ENCODE results near the gene TRAF2. TPM values are rescaled to one million over a fixed set of nuclear protein-coding genes. Genes with fewer than 3 reads are reported as not detected.

The TRAF2 gene
- total and polyA plus RNA-seq, 2 donors (not counting 3 experiments of a cell fraction or from before 2014, with no cell fraction given), result 10.9 to 23.1 TPM

DNA sequence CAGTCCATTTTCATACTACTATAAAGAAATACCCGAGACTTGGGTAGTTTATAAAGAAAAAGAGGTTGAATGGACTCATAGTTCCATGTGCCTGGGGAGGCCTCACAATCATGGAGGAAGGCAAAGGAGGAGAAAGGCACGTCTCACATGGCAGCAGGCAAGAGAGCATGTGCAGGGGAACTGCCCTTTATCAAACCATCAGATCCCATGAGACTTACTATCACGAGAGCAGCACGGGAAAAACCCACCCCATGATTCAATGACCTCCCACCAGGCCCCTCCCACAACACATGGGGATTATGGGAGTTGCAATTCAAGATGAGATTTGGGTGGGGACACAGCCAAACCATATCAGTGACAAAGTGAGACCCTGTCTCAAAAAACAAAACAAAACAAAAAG is 19.9 kb downstream of the TRAF2 start:
- no peak for FAIRE-seq
- Histone ChIP-seq H3K4me2 (ENCODE audit: insufficient read depth, low read length) (no peak overlapping the region), H3K36me3 (ENCODE audit: control insufficient read depth in 2 of 2, extremely low read depth in 1 of 2, insufficient read depth in 2 of 2, low read length in 2 of 2) (peaks cover 5 to 33% of the 10 kb centered on the region in 2 experiments), H3K27me3 (ENCODE audit: control insufficient read depth in 2 of 2, insufficient read depth in 2 of 2, low read length in 2 of 2) (no peaks in the 10 kb centered on the region), H3K79me2 (ENCODE audit: control insufficient read depth, insufficient read depth, low read length) (no peaks in the 10 kb centered on the region), H3K4me1 (ENCODE audit: control insufficient read depth, extremely low read depth, insufficient read depth, low read length) (peaks cover 10% of the 10 kb centered on the region), H3K9me1 (replicated peaks; ENCODE audit: control insufficient read depth, extremely low read depth, insufficient read depth, low read length) (no peaks in the 10 kb centered on the region), H3K27ac (ENCODE audit: insufficient read depth, low read depth, low read length) (no peak overlapping the region), H2AFZ (ENCODE audit: low read depth, low read length) (no peak overlapping the region), H3K4me3 (replicated peaks in 1 of 3; ENCODE audit: insufficient read depth in 1 of 3, low read depth in 1 of 3, low read length in 3 of 3) (no peak overlapping the region), H3K9ac (replicated peaks; ENCODE audit: extremely low read depth, insufficient read depth, low read length) (no peak overlapping the region), H4K20me1 (replicated peaks; ENCODE audit: control insufficient read depth, extremely low read depth, insufficient read depth, low read length) (no peaks in the 10 kb centered on the region), H3K9me3 (replicated peaks; ENCODE audit: control insufficient read depth, insufficient read depth, low read length) (no peaks in the 10 kb centered on the region)
- no peak for DNase-seq (ENCODE audit: low read depth, low spot score)
- ChIA-PET CTCF (no interaction called here), POLR2A (no interaction called here)
- dilution Hi-C loops (cut with MboI; ENCODE audit: extremely low pct_ligation_motif_present, low sequenced_read_pairs) (no loop called here), intact Hi-C loops (cut with micrococcal nuclease) (no loop called here)
- TF ChIP-seq, protein P1, sequence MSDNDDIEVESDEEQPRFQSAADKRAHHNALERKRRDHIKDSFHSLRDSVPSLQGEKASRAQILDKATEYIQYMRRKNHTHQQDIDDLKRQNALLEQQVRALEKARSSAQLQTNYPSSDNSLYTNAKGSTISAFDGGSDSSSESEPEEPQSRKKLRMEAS (IDR thresholded peaks at IDR 0.05; ENCODE audit: insufficient read depth, insufficient read length), result no peak
- TF ChIP-seq MYC (IDR thresholded peaks at IDR 0.05; ENCODE audit: low read depth, low read length) (no peak), POLR2AphosphoS5 (IDR thresholded peaks at IDR 0.05; ENCODE audit: insufficient read depth, low read depth, low read length) (no peak), EZH2 (IDR thresholded peaks at IDR 0.05; ENCODE audit: borderline replicate concordance, low read depth, low read length, severe bottlenecking) (no peak), JUN (IDR thresholded peaks at IDR 0.05; ENCODE audit: borderline replicate concordance, insufficient read depth, insufficient read length, low read depth) (no peak), POLR2A (IDR thresholded peaks at IDR 0.05; ENCODE audit: low read depth, low read length) (no peak), GATA2 (IDR thresholded peaks at IDR 0.05; ENCODE audit: insufficient read depth, insufficient read length, low read depth, low read length) (no peak), FOS (IDR thresholded peaks at IDR 0.05; ENCODE audit: borderline replicate concordance, insufficient read depth, low read length) (no peak)
- TF ChIP-seq, protein P2, sequence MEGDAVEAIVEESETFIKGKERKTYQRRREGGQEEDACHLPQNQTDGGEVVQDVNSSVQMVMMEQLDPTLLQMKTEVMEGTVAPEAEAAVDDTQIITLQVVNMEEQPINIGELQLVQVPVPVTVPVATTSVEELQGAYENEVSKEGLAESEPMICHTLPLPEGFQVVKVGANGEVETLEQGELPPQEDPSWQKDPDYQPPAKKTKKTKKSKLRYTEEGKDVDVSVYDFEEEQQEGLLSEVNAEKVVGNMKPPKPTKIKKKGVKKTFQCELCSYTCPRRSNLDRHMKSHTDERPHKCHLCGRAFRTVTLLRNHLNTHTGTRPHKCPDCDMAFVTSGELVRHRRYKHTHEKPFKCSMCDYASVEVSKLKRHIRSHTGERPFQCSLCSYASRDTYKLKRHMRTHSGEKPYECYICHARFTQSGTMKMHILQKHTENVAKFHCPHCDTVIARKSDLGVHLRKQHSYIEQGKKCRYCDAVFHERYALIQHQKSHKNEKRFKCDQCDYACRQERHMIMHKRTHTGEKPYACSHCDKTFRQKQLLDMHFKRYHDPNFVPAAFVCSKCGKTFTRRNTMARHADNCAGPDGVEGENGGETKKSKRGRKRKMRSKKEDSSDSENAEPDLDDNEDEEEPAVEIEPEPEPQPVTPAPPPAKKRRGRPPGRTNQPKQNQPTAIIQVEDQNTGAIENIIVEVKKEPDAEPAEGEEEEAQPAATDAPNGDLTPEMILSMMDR (IDR thresholded peaks at IDR 0.05; ENCODE audit: extremely low read depth in 1 of 2, insufficient read depth in 1 of 2, low read depth in 1 of 2, low read length in 2 of 2), result no peak
- BruUV-seq (replicated peaks), result no TSS peak
